Fibroblast of skin of abdomen (primary cell): Measurements from ENCODE around the gene TOMM20L.

Source experiments
- DNase-seq: peaks from one replicate; pipeline ENCODE4 v3.0.0-alpha.2; 2013

The TOMM20L gene

GRCh38 chr14:58427281-58428117, 31.8 kb downstream of the TOMM20L start, which contains the start of the genes KIAA0586 and TIMM9:
Gene KIAA0586 (plus strand): TSS chr14:58427719. CDS start chr14:58428265, 546 bp downstream.
Gene TIMM9 (minus strand): TSS chr14:58427531. CDS start chr14:58411945, 15,586 bp downstream.
- DNase-seq: peak; percentile 99

GRCh38 chr14:58428118-58428683, 32.5 kb downstream of the TOMM20L start:
- DNase-seq: peak; percentile 44

DNA sequence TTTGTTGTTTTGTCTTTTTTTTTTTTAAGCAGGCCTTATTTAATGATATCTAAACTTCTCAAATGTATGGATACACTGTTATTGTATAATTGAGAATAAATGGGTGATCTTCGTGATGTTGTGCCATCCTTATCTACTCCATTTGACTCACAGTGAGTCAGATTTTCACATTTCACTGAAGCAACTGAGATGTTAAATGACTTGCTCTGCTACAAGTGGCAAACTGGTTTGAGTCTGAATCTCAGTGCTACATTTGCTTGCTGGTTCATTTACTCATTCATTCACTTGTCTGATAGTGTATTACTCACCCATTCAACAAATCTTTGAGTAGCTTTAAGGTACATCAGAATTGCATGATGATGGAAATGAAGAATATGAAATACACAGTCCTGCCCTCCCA, 34.4 kb downstream of the TOMM20L start:
- peak; percentile 5 for DNase-seq

DNA sequence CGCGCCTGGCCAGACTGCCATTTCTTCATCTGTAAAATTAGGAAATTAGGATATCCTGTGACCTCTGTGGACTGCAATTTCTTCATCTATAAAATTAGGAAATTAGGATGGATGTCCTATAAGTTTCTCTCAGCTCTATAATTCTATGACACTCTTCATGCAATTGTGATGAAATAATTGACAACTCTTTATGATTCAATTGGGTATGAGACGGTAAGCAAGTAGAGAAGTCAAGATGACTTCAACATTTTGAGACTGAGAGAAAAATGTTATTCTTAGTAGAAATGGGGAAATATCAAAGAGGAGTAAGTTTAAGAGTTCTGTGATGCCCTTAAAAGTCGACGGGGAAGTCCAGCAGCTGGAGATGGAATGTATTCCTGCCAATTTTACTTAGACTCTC, 43.7 kb downstream of the TOMM20L start:
- DNase-seq: no peak

DNA sequence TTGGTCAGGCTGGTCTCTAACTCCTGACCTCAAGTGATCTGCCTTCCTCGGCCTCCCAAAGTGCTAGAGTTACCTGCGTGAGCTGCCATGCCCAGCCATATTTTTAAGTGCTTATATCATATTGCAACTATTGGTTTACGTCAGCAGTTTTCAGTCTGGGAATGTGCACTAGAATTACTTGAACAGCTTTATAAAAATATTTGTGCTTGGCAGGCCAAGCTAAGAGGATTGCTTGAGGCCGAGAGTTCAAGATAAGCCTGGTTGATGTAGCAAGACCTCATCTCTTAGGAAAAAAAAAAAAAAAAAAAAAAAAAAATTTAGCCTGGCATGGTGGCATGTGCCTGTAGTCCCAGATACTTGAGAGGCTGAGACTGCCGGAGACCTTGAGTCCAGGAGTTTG, 48.9 kb downstream of the TOMM20L start:
- DNase-seq: no peak

DNA sequence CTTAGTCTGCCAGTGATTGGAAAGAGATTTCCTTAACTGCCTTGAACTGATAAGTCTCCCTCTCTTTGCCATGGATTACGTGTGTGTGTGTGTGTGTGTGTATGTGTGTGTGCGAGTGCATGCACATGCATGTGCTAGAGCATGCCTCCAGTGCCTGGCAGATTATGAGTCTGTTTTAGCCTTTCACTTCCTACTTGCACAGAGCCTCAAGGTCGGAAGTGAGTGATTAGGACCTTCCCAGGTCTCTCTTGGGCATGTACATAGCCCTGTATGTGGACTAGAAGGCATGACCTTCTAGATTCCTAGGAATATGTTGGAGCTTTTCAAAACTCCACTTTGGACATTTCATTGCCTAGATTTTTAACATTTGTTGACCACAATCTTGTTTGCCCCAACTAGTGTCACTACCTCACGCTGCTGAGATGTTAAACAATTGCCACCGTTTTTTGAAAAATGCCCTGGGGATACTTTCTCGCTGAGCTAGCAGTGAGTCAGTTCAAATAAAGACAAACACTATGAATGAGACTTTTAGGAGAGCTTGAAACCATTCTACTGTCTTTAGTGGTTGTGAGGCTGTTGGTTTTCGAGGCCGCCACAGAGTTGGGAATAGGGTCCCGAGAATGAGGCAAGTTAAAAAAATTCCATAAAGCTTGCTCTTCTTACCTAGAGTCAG, 60.0 kb downstream of the TOMM20L start:
- DNase-seq: no peak
